ENCODE measurements around the gene AKAP6.

- TF ChIP-seq CTCF (IDR thresholded peaks at IDR 0.05; ENCODE audit: insufficient read depth, low read depth, low read length), result no peak
- no peak for TF ChIP-seq EZH2 (IDR thresholded peaks at IDR 0.05; ENCODE audit: insufficient read depth, low read length)
Observed at GRCh38 chr14:32358781-32359180, 29.7 kb downstream of the AKAP6 start.
